Gastroesophageal sphincter (tissue), 2 donors: ENCODE data around the gene NEUROD2.

Experiments
- POLR2A ChIP-seq, 2 donors: fragments of 450-650 bp; IDR thresholded peaks; one replicate each; pipeline ENCODE4 v1.6.1; 2017; ENCODE audit warnings: antibody characterized with exemption in 2 of 2, mild to moderate bottlenecking in 2 of 2, moderate library complexity in 1 of 2
- POLR2AphosphoS5 ChIP-seq: sonication (generic); formaldehyde crosslinking; IDR thresholded peaks from one replicate; pipeline ENCODE4 v1.6.1; 2017; ENCODE audit warnings: antibody characterized with exemption

DNA sequence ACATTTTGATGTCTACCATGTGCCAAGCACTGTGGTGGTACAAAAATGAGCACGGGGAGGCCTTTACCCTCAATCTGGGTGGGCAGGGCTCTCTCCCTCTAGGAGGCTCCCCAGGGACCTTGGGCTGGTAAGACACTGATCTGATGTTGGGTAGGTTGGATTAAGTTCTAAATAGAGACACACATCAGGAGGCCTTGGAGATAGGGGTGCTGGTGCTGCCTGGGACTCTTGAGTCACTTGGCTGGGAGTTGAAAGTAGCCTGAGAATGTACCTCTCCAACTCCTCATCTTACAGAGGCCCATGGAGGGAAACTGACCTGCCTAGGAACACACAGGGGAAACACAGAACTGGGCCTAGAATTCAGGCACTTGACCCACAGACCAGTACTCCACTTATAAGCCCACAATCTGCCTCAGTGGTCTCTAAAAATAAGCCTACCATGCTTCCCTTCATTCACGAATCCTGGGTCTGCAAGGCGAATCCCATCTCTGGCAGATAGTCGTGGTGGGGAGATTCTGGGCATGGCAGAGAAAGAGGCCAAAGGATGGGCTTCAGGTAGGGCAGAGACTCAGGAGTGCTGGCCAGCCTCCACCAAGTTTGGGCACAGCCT lies 1.8 kb upstream of the NEUROD2 start:
- TF ChIP-seq POLR2AphosphoS5 (no peak), POLR2A (IDR thresholded peaks at IDR 0.05) (no peak)
